Sigmoid colon (tissue), 4 donors: Measurements from ENCODE around the gene FOXP1.

Source experiments
- CTCF ChIP-seq, 4 experiments: fragments of 450-650 bp in 3 of 4; fragments of 200-600 bp in 1 of 4; IDR thresholded peaks; one replicate each; pipeline ENCODE4 v1.5.1; 2016 to 2019; ENCODE audit warnings: antibody characterized with exemption in 4 of 4, mild to moderate bottlenecking in 3 of 4, moderate library complexity in 2 of 4
- EP300 ChIP-seq, 4 donors: sonication (generic); formaldehyde crosslinking; IDR thresholded peaks; one replicate each; pipeline ENCODE4 v1.6.1; 2017; ENCODE audit warnings: antibody characterized with exemption in 4 of 4
- POLR2A ChIP-seq, 2 donors: fragments of 450-650 bp; IDR thresholded peaks; one replicate each; pipeline ENCODE4 v1.6.1; 2016; ENCODE audit warnings: antibody characterized with exemption in 2 of 2, mild to moderate bottlenecking in 2 of 2, moderate library complexity in 2 of 2
- POLR2AphosphoS5 ChIP-seq, 4 donors: sonication (generic); formaldehyde crosslinking; IDR thresholded peaks; one replicate each; pipeline ENCODE4 v1.6.1; 2017; ENCODE audit warnings: antibody characterized with exemption in 4 of 4

GRCh38 chr3:71120012-71120411, 463.5 kb downstream of the FOXP1 start:
- TF ChIP-seq CTCF (IDR thresholded peaks at IDR 0.05): no peak
- TF ChIP-seq EP300 (IDR thresholded peaks at IDR 0.05): no peak
- no peak for TF ChIP-seq POLR2A (IDR thresholded peaks at IDR 0.05)
- no peak for TF ChIP-seq POLR2AphosphoS5 (IDR thresholded peaks at IDR 0.05)
